IPS-18a (cell line): Measurements from ENCODE around the gene CCDC6.
"Not testable (repeated sequence)": the region's sequence is repeated elsewhere in the genome, so short reads cannot be mapped to it uniquely, and the experiment has no call there.

Experiments
- H3K27ac ChIP-seq: one replicate; pipeline ENCODE4 v1.5.1; 2013; ENCODE audit warnings: low read length
- H3K27me3 ChIP-seq: one replicate; pipeline ENCODE4 v1.6.1; 2013; ENCODE audit warnings: mild to moderate bottlenecking, low read length; ENCODE audit not compliant: control insufficient read depth, insufficient read depth
- H3K36me3 ChIP-seq: one replicate; pipeline ENCODE4 v1.6.1; 2013; ENCODE audit warnings: low read depth, low read length; ENCODE audit not compliant: control insufficient read depth
- H3K4me1 ChIP-seq: one replicate; pipeline ENCODE4 v1.6.1; 2013; ENCODE audit warnings: low read depth, low read length; ENCODE audit not compliant: control insufficient read depth
- H3K4me3 ChIP-seq: one replicate; pipeline ENCODE4 v1.5.1; 2013; ENCODE audit warnings: low read length
- H3K9ac ChIP-seq: one replicate; pipeline ENCODE4 v1.6.1; 2013; ENCODE audit warnings: mild to moderate bottlenecking, low read length, moderate library complexity
- H3K9me3 ChIP-seq: one replicate; pipeline ENCODE4 v1.6.1; 2013; ENCODE audit warnings: low read depth, low read length; ENCODE audit not compliant: control insufficient read depth

CCDC6 gene

DNA sequence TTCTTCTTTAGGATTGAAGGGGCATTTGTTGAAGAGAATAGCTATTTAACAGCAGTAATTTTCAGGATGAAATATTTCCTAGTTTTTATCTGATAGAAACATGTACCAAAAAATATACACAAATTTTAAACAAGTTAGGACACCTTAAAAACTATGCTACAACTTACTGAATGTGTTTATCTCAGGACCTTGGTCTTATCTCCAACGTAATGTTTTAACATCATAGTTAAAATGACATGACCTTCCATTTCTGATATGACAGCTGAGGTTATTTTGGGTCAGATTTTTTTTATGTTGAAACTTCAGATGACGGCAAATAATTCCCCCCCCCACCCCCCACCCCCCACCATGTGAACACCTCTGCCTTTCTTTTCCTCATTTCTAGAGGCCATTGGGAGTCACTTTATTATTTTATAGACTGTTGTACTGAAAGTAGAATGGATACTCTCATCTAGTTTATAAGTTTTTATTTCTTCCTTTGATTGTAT lies 161.1 kb downstream of the CCDC6 start:
- Histone ChIP-seq H3K27ac (no peak overlapping the region), H3K9me3 (no peaks in the 10 kb centered on the region), H3K9ac (no peak overlapping the region), H3K4me3 (no peak overlapping the region), H3K4me1 (no peaks in the 10 kb centered on the region), H3K27me3 (no peaks in the 10 kb centered on the region), H3K36me3 (no peaks in the 10 kb centered on the region)

DNA sequence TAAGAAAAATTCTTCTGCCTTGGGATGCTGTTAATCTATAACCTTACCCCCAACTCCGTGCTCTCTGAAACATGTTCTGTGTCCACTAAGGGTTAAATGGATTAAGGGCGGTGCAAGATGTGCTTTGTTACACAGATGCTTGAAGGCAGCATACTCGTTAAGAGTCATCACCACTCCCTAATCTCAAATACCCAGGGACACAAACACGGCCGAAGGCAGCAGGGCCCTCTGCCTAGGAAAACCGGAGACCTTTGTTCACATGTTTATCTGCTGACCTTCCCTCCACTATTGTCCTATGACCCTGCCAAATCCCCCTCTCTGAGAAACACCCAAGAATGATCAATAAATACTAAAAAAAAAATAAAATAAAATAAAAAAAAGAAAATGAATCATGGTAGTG lies 161.6 kb downstream of the CCDC6 start:
- not testable (repeated sequence) for H3K36me3 ChIP-seq, H3K27me3 ChIP-seq, H3K4me1 ChIP-seq, H3K9me3 ChIP-seq, H3K4me3 ChIP-seq, H3K27ac ChIP-seq, H3K9ac ChIP-seq

- H3K4me1 ChIP-seq, H3K9me3 ChIP-seq, H3K27ac ChIP-seq, H3K9ac ChIP-seq, H3K27me3 ChIP-seq, H3K4me3 ChIP-seq, H3K36me3 ChIP-seq: not testable (repeated sequence)
These were observed 162.2 kb downstream of the CCDC6 start for GRCh38 chr10:59744156-59744555.

GRCh38 chr10:59741583-59741982 lies 164.8 kb downstream of the CCDC6 start:
- H3K27me3 ChIP-seq, result no peaks in the 10 kb centered on the region
- no peak overlapping the region for H3K27ac ChIP-seq
- no peak overlapping the region for H3K4me3 ChIP-seq
- no peaks in the 10 kb centered on the region for H3K36me3 ChIP-seq
- no peaks in the 10 kb centered on the region for H3K9me3 ChIP-seq
- H3K4me1 ChIP-seq, result no peaks in the 10 kb centered on the region
- no peak overlapping the region for H3K9ac ChIP-seq

DNA sequence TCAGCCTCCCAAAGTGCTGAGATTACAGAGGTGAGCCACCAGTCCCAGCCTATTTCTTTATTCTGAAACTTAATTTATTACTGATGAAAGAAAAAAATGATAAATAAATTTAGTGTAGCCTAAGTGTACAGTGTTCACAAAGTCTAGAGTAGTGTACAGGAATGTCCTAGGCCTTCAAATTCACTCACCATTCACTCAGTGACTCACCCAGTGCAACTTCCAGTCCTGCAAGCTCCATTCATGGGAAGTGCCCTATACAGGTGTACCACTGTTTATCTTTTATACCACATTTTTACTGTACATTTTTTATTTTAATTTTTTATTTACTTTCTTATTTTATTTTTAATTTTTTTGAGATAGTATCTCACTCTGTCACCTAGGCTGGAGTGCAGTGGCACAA lies 165.3 kb downstream of the CCDC6 start:
- Histone ChIP-seq H3K9me3 (no peaks in the 10 kb centered on the region), H3K4me3 (no peak overlapping the region), H3K9ac (no peak overlapping the region), H3K36me3 (no peaks in the 10 kb centered on the region), H3K4me1 (no peaks in the 10 kb centered on the region), H3K27ac (no peak overlapping the region), H3K27me3 (no peaks in the 10 kb centered on the region)
